Left renal cortex interstitium (tissue), 4 donors: ENCODE results near the gene MAPK1IP1L. TPM values are rescaled to one million over a fixed set of nuclear protein-coding genes. Genes with fewer than 3 reads are reported as not detected.
"Not testable (repeated sequence)": the region's sequence is repeated elsewhere in the genome, so short reads cannot be mapped to it uniquely, and the experiment has no call there.

Experiments used
- DNase-seq, 4 donors: peaks; one replicate each; pipeline ENCODE4 v3.0.0-alpha.2; 2013; ENCODE audit warnings: low read depth in 4 of 4, low spot score in 2 of 4, missing footprints in 1 of 4
- polyA plus RNA-seq, 4 donors: library from polyadenylated mRNA; unstranded; fragments of 120-200 nt; gene quantifications; one replicate each; pipeline ENCODE4 v1.2.1, GENCODE V29; 2013; ENCODE audit not compliant: insufficient read length in 4 of 4

Gene MAPK1IP1L
- polyA plus RNA-seq, result 100 to 1,000 TPM in 2 of 4 donors, 10 to 100 TPM in 2; 90.1 to 128 (median 107) TPM

GRCh38 chr14:55051423-55052268 is at the start of gene MAPK1IP1L:
Gene MAPK1IP1L (plus strand): TSS chr14:55051647. CDS start chr14:55061684, 10,037 bp downstream.
- DNase-seq, result peak; percentile 84 to 92 (median 90)

GRCh38 chr14:55005071-55005470 is 46.4 kb upstream of the MAPK1IP1L start:
- DNase-seq, result no peak

DNA sequence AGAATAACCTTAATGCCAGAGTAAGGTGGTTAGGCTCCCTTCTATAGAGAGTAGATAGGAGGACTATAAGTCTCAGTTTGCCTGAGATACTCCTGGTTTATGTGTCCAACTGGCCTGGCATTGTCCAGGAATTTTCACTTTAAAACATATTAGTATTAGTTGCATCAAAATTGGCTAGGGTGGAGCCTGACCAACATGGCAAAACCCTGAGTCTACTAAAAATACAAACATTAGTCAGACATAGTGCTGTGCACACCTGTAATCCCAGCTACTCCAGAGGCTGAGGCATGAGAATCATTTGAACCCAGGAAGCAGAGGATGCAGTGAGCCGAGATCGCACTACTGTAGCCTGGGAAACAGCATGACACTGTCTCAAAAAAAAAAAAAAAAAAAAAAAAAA is 36.4 kb upstream of the MAPK1IP1L start:
- no peak for DNase-seq

GRCh38 chr14:55019968-55020554 is 31.4 kb upstream of the MAPK1IP1L start:
- no peak for DNase-seq

DNA sequence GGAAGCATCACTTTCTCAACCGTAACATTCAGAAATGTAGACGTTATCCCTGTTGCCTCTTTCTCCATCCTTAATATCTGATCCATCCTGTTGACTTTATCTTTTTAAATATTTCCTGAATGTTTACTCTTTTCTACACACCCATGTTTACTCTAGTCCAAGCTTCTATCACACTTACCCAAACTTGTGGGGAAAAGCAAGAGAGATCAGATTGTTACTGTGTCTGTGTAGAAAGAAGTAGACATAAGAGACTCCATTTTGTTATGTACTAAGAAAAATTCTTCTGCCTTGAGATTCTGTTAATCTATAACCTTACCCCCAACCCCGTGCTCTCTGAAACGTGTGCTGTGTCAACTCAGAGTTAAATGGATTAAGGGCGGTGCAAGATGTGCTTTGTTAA is 27.1 kb upstream of the MAPK1IP1L start:
- DNase-seq, result not testable (repeated sequence)

GRCh38 chr14:55025948-55026347 is 25.5 kb upstream of the MAPK1IP1L start:
- no peak for DNase-seq

DNA sequence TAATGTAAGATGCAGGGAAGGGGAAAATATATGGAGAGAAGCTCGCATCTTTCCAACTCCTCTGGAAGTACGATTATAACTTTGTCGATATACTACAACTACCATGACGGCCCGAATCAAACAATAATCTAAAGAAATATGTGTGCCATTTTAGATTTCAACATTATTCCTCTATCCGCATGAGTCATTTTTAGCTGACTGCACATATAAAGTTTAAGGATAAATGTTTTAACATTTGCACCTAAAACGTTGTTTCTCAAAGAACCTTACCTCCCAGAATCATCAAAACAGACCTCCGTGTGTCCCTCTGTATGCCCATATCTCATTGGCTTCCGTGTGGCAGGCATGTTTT is 25.0 kb upstream of the MAPK1IP1L start:
- no peak for DNase-seq

- peak; percentile 74 to 89 (median 85) for DNase-seq
Measured at GRCh38 chr14:55026793-55027561, 24.5 kb upstream of the MAPK1IP1L start, which contains the start of the genes SOCS4 and WDHD1. Gene SOCS4 (plus strand): TSS chr14:55027236. CDS start chr14:55043042, 15,806 bp downstream. Gene WDHD1 (minus strand): TSS chr14:55027099. CDS start chr14:55026787, 312 bp downstream.

GRCh38 chr14:55028066-55028465 is 23.4 kb upstream of the MAPK1IP1L start:
- DNase-seq, result no peak

- DNase-seq, result no peak
Measured at GRCh38 chr14:55028476-55028875, 23.0 kb upstream of the MAPK1IP1L start.

DNA sequence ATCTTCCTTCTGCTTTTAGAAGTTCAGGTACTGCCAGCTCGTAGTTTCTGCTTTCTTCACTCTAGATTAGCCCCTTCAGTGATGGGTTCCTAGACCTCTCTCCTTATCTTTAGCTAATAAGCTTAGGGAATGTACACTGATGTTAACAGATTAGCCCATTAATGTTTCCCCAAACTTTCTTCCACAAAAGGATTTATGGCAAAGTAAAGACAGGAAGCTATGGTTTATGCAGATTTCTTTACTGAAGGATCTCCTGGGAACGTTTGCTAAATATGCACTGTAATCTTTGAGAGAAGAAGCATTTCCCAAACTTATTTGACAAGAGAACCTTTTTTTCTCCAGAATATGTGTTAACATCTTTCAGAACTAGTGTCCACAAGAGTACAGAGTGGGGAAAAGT is 20.3 kb upstream of the MAPK1IP1L start:
- no peak for DNase-seq

DNA sequence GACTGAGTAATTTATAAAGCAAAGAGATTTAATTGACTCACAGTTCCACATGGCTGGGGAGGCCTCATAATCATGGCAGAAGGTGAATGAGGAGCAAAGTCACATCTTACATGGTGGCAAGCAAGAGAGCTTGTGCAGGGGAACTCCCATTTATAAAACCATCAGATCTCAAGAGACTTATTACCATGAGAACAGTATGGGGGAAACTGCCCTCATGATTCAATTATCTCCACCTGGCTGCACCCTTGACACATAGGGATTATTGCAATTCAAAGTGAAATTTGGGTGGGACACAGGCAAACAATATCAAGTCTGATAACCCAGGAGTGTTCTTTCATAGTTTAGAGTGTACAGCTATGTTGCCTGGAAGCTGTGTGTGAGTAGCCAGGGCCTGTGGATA is 13.5 kb upstream of the MAPK1IP1L start:
- DNase-seq, result not testable (repeated sequence)

DNA sequence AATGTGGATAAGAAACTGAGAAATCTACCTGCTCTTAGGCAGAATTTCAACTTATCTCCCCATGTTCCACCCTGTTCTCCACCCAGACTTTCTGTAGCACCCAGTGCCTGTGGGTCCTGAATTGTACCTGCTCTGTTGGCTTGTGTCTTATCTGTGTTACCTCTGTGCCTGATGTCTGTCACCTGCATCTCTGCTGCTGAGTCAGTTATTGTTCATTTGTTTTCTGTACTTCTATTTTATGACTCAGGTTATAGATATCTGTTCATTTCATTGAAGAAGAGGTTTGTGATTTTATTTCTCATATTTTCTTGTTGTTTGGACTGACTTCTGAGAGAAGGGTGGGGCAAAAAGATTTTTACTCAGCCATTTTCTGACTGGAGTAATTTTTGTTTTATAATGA is 12.7 kb upstream of the MAPK1IP1L start:
- no peak for DNase-seq

DNA sequence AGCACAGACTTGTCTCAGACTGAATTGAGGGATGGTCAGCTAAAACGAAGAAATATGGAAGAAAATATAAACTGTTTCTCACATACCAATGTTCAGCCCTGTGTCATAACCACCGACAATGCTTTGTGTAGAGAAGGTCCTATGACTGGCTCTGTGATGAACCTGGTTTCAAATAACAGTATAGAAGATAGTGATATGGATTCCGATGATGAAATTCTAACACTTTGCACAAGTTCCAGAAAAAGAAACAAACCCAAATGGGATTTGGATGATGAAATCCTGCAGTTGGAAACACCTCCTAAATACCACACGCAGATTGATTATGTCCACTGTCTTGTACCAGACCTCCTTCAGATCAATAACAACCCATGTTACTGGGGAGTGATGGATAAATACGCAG is 7.9 kb upstream of the MAPK1IP1L start:
- no peak for DNase-seq

DNA sequence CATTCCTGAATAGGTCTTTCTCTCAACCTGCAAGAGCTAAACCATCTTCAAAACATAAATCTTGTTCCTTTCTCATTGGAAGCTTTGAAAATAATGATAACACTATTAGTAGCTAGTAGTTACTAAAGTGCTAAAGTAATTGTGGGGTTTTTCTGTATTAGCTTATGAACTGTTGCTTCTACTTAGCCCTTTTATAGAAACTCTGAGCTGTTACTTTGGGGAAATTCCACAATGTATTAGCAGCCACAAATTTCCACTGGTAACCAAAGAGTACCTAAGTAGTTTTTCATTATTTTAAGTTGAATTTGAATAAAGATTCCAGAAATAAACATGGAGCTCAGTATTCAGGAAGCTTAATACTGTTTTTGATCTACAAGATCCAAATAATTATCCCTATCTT is 6.4 kb upstream of the MAPK1IP1L start:
- no peak for DNase-seq

DNA sequence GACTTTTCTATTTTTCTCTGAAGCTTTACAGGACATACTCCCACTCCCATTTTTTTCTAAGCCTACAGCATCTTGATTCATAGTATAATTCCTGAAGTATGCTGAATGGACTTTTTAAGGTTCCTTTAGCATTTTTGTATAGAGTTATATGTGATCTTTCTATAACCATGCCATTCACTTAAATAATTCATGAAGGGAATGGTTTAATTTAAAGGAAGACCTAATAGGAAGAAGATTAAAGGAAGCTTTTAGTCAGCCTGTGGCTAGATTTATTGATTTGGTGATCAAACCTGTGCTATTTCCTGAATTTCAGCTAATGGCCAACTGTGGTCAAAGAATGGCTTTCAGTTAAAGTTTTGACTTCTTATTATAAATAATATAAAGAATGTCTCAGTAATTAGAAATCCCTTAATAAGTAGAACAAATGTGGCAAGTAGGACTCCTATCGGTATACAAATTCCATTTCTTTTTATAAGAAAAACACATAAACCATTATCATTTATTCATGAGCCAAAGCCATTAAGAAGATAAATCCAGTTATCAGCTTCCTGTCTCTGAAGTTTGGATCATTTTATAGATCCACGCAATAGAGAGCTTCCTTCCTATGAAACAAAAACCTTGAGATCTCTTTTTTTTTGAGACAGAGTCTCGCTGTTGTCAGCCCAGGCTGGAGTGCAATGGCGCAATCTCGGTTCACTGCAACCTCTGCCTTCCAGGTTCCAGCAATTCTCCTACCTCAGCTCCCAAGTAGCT is 4.0 kb upstream of the MAPK1IP1L start:
- DNase-seq, result no peak

DNA sequence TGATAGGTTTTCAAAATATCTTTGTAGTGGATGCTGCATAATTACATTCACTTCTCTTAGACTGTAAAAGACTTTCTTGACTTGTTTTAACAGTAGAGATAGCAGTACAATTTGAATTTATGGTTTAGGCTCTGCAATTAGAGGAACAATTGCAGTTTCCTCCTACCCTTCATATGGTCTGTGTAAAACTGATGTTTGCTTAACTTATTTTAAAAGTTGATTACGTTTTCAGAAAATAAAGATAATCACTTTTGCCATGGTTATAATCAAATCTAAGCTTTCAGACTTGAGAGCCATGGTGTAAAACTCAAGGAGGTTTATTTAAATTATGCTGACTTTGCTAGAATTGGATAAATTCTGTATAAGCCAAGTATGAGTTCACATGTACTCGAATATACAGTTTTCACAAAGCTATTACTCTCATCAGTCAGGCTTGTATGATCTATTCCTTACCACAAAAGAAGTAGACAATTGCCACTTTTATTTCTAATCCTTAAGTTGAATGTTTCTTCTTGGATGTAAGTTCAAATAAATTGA is 2.5 kb upstream of the MAPK1IP1L start:
- DNase-seq, result no peak

- no peak for DNase-seq
Measured at GRCh38 chr14:55051165-55051422, 353 bp upstream of the MAPK1IP1L start.

GRCh38 chr14:55052269-55052930 is 953 bp downstream of the MAPK1IP1L start:
- peak in 1 of 4 donors; percentile 64 for DNase-seq

GRCh38 chr14:55053018-55053417 is 1.6 kb downstream of the MAPK1IP1L start:
- no peak for DNase-seq
